Activated naive CD4-positive, alpha-beta T cell treated with anti-CD3 and anti-CD28 coated beads, Interleukin-2, amount 10 ng/mL, durations not matched to agents 7 days and 5 days (primary cell): ENCODE results near the gene PRX.
"Not testable (repeated sequence)": the region's sequence is repeated elsewhere in the genome, so short reads cannot be mapped to it uniquely, and the experiment has no call there.

Source experiments
- CTCF ChIA-PET: fragments of 350-600 bp; sonication (Branson Sonifier 250); formaldehyde crosslinking; loops from one replicate; lab custom pipeline; 2021; ENCODE audit warnings: antibody characterized with exemption; lab: Charles Lee
- DNase-seq: peaks from one replicate; pipeline ENCODE4 v3.0.0-alpha.2; 2020
- H3K27ac Mint-ChIP-seq: one replicate; pipeline ENCODE4 v1.8.0; 2021; ENCODE audit warnings: mild to moderate bottlenecking, moderate library complexity, mixed read lengths
- H3K27me3 Mint-ChIP-seq: one replicate; pipeline ENCODE4 v1.8.0; 2021; ENCODE audit warnings: mild to moderate bottlenecking, mixed read lengths
- H3K36me3 Mint-ChIP-seq: one replicate; pipeline ENCODE4 v1.8.0; 2021; ENCODE audit warnings: mixed read lengths
- H3K4me1 Mint-ChIP-seq: one replicate; pipeline ENCODE4 v1.8.0; 2021; ENCODE audit warnings: mixed read lengths
- H3K4me3 Mint-ChIP-seq: one replicate; pipeline ENCODE4 v1.8.0; 2021; ENCODE audit warnings: mild to moderate bottlenecking, moderate library complexity, mixed read lengths
- H3K9me3 Mint-ChIP-seq: one replicate; pipeline ENCODE4 v1.8.0; 2021; ENCODE audit warnings: mixed read lengths

PRX gene

GRCh38 chr19:40416918-40417642 lies 3.9 kb upstream of the PRX start:
- H3K4me1 Mint-ChIP-seq = peaks cover 41% of the 10 kb centered on the region
- no peaks in the 10 kb centered on the region for H3K9me3 Mint-ChIP-seq
- peaks cover 16% of the 10 kb centered on the region for H3K27me3 Mint-ChIP-seq
- peak overlapping the region; percentile 1 for H3K27ac Mint-ChIP-seq
- CTCF ChIA-PET = interaction anchor here (0.6 to 1.6 kb wide), 3 partner anchors 9 to 730 kb away, joined by 3 to 4 read pairs (median 3); partner anchors contain the start of gene BLVRB
- no peak overlapping the region for H3K4me3 Mint-ChIP-seq
- DNase-seq = no peak
- H3K36me3 Mint-ChIP-seq = peaks cover 4% of the 10 kb centered on the region

DNA sequence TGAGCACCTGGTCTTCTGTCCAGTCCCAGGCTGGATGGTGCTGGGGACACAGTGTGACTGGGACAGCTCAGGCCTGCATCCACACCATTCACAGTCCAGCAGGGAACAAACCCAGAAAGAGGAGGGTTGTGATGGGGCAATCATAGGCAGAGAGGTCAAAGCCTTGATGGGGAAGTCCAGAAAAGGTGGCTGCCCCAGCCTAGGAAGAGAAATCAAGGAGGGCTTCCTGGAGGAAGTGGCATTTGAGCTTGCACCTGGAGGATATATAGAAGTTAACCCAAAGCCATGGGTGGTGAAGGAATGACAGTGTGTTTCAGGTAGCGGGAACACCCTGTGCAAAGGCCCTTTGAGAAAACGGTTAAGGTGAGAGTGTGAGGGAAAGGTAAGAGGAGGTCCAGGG lies 2.6 kb upstream of the PRX start:
- DNase-seq = no peak

GRCh38 chr19:40414542-40415535 lies 1.7 kb upstream of the PRX start:
- Mint-ChIP-seq H3K36me3 (peaks cover under 1% of the 10 kb centered on the region), H3K27ac (no peak overlapping the region), H3K4me3 (no peak overlapping the region), H3K4me1 (peaks cover 28% of the 10 kb centered on the region), H3K27me3 (peaks cover 20% of the 10 kb centered on the region), H3K9me3 (no peaks in the 10 kb centered on the region)
- CTCF ChIA-PET = interaction anchor here (2.6 kb wide), 1 partner anchor 50 kb away, joined by 12 read pairs; the partner anchor contains the start of gene BLVRB
- no peak for DNase-seq

More for the DNA sequence above, 2.6 kb upstream of the PRX start:
- CTCF ChIA-PET = interaction anchor here (1.6 kb wide), 1 partner anchor 50 kb away, joined by 4 read pairs; the partner anchor contains the start of gene BLVRB
- Mint-ChIP-seq H3K4me3 (no peak overlapping the region), H3K9me3 (no peaks in the 10 kb centered on the region), H3K36me3 (peaks cover 1% of the 10 kb centered on the region), H3K27ac (no peak overlapping the region), H3K27me3 (peaks cover 20% of the 10 kb centered on the region), H3K4me1 (peaks cover 32% of the 10 kb centered on the region)

- H3K27ac Mint-ChIP-seq = no peak overlapping the region
- H3K4me1 Mint-ChIP-seq = peaks cover 24% of the 10 kb centered on the region
- H3K9me3 Mint-ChIP-seq = no peaks in the 10 kb centered on the region
- H3K36me3 Mint-ChIP-seq = no peaks in the 10 kb centered on the region
- CTCF ChIA-PET = interaction anchor here (1.0 to 2.6 kb wide), 3 partner anchors 8 to 108 kb away, joined by 4 to 12 read pairs (median 9); partner anchors contain the start of gene BLVRB
- no peak for DNase-seq
- peaks cover 21% of the 10 kb centered on the region for H3K27me3 Mint-ChIP-seq
- no peak overlapping the region for H3K4me3 Mint-ChIP-seq
Measured at GRCh38 chr19:40412866-40413265, 312 bp downstream of the PRX start.

- Mint-ChIP-seq H3K27ac (no peak overlapping the region), H3K4me1 (peaks cover 22% of the 10 kb centered on the region), H3K36me3 (no peaks in the 10 kb centered on the region), H3K4me3 (no peak overlapping the region), H3K9me3 (no peaks in the 10 kb centered on the region), H3K27me3 (peaks cover 22% of the 10 kb centered on the region)
- no peak for DNase-seq
- CTCF ChIA-PET = interaction anchor here (2.6 kb wide), 2 partner anchors 9 to 53 kb away, joined by 9 to 12 read pairs; partner anchors contain the start of gene BLVRB
Measured at GRCh38 chr19:40411958-40412499, 1.1 kb downstream of the PRX start.

DNA sequence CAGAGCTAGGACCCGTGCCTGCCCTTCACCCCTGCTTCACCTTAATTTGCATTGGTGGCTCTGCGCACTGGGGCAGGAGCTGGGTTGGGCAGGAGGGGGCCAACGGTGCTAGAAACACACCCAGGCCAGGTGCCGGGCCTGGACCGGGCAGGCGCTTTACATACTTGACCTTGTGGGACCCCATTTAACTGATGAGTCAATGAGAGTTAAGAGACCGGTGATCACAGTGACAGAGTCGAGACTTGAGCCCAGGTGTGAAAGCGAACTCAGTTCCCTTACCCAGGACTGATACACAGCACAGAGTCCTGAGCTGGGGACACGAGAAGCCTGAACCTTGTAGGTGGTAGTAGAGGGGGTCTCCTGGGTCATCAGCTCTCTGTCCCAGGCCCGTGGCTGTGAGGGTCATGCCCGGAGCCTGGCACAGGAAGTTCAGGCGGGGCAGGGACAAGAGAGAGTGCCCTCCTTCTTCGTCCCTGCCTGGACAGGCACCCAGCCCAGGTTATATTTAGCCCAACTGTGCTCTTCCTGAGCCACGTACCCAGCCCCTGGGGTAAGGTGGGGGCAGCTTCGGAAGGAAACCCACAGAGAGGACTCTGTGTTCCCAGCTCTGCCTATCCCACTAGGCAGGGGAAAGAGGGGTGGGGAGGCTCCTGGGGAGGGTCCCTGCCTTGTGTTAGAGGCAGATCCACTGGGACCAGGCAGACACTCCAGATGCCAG lies 1.9 kb downstream of the PRX start:
- H3K4me3 Mint-ChIP-seq = no peak overlapping the region
- H3K36me3 Mint-ChIP-seq = no peaks in the 10 kb centered on the region
- peaks cover 17% of the 10 kb centered on the region for H3K4me1 Mint-ChIP-seq
- no peak overlapping the region for H3K27ac Mint-ChIP-seq
- H3K27me3 Mint-ChIP-seq = peaks cover 22% of the 10 kb centered on the region
- DNase-seq = no peak
- no peaks in the 10 kb centered on the region for H3K9me3 Mint-ChIP-seq
- CTCF ChIA-PET = interaction anchor here (2.6 kb wide), 1 partner anchor 10 kb away, joined by 9 read pairs; no protein-coding TSS in a partner anchor

DNA sequence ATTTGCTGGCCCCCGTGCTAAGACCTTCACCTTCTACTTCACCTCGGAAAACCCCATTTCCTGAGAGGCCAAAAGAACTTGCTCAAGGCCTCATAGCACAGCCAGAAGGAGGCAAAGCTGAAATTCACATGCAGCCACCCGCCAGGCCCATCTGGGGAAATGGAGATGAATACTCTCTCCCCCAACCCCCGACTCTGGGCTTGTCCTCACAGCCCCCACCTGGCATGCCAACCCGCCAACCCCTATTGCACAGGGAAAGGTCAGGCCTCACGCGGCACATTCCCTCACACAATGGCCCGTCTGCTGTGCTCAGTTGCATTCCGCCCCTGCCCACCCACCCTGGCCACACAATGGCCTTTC lies 3.2 kb downstream of the PRX start:
- H3K27me3 Mint-ChIP-seq = peaks cover 22% of the 10 kb centered on the region
- no peaks in the 10 kb centered on the region for H3K9me3 Mint-ChIP-seq
- H3K4me1 Mint-ChIP-seq = peaks cover 10% of the 10 kb centered on the region
- CTCF ChIA-PET = no interaction called here
- H3K27ac Mint-ChIP-seq = no peak overlapping the region
- DNase-seq = no peak
- H3K36me3 Mint-ChIP-seq = no peaks in the 10 kb centered on the region
- no peak overlapping the region for H3K4me3 Mint-ChIP-seq

DNA sequence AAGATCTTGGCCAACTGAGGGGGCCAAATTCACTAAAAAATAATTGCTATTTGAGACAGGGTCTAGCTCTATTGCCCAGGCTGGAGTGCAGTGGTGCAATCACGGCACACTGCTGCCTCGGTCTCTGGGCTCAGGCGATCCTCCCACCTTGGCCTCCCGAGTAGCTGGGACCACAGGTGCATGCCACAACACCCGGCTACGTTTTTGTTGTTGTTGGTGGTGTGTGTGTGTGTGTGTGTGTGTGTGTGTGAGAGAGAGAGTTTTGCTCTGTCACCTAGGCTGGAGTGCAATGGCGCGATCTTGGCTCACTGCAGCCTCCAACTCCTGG lies 4.6 kb downstream of the PRX start:
- DNase-seq, H3K9me3 Mint-ChIP-seq, H3K27ac Mint-ChIP-seq, H3K36me3 Mint-ChIP-seq, H3K4me3 Mint-ChIP-seq: not testable (repeated sequence)
- CTCF ChIA-PET = interaction anchor here (1.2 to 3.4 kb wide), 2 partner anchors 8 to 12 kb away, joined by 3 to 15 read pairs; no protein-coding TSS in a partner anchor
- H3K27me3 Mint-ChIP-seq = peaks cover 20% of the 10 kb centered on the region
- peaks cover 18% of the 10 kb centered on the region for H3K4me1 Mint-ChIP-seq

DNA sequence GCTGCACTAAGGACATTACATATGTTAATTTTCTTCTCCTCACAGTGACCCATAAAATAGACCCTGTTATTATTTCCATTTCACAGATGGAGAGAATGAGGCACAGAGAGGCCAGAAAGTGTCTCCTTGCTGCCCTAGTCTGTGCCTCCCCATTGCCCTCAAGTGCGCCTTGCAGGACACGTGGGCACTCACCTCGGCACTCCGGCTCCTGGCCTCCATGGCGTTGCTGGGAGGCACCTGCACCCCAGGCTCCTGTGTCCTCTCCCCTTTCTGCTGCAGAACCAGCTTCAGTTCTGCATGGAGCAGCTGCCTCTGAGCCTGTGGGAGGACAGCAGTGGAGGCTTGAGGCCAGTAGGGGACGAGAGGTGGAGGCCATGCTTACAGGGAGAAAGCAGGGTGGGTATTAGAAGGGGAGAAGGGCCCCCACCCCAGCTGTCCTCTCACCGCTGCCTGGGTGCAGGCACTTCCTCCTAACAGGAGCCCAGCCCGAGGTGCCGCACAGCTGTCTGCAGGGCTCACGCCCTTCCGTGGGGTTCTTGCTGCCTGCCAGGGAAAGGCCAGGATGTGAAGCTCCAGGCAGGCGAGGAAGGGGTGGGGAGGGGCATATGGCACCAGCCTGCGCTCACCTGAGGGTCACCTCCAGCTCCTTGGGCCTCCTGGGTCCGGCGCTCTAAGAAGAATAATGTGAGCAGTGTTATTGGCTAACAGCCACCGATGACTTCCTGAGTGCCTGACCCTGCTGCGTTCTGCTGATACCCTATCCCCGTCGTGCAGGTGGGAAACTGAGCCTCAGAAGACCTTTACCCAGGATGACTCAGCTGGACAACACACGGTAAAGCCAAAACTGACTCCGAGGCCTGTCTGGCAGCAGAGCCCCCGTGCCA lies 5.2 kb downstream of the PRX start:
- H3K4me1 Mint-ChIP-seq = peaks cover 23% of the 10 kb centered on the region
- H3K9me3 Mint-ChIP-seq = no peaks in the 10 kb centered on the region
- no peaks in the 10 kb centered on the region for H3K36me3 Mint-ChIP-seq
- H3K4me3 Mint-ChIP-seq = no peak overlapping the region
- CTCF ChIA-PET = interaction anchor here (1.2 to 3.4 kb wide), 2 partner anchors 9 to 13 kb away, joined by 3 to 15 read pairs; no protein-coding TSS in a partner anchor
- peak; percentile 36 for DNase-seq
- peak overlapping the region; percentile 55 for H3K27ac Mint-ChIP-seq
- peaks cover 14% of the 10 kb centered on the region for H3K27me3 Mint-ChIP-seq

DNA sequence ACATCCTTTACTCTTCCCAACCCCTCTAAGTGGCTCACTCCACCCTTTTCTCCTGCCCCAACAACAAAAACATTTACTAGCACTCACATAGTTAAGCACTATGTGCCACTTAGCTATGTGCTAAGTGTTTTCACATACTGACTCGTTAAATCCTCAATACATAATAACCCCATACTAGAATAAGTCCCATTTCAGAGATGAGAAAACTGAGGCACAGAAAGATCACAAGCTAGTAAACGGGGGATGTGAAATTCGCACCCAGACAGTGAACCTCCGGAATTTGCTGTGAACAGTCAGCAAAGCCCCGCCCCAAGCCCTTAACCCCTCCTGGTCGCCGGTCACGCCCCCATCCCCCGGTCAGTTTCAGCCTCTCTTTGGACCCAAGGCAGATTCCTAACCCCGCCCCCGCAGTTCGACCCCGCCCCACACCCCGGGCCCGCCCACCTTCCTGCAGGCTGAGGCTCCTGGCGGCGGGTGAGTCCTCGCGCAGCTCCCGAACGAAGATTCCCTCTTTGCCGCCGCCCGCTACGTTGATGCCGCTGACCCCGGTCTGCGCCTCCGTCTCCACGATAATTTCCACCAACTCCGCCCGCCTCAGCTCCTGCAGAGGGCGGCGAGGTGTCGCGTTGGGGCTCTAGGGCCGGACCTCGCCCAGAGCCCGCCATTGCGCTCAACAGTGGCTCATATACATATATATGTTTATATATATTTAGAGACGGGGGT lies 9.8 kb downstream of the PRX start:
- Mint-ChIP-seq H3K4me3 (peak overlapping the region; percentile 79), H3K27me3 (peaks cover 33% of the 10 kb centered on the region), H3K27ac (peak overlapping the region; percentile 80), H3K36me3 (no peaks in the 10 kb centered on the region), H3K4me1 (peaks cover 34% of the 10 kb centered on the region), H3K9me3 (no peaks in the 10 kb centered on the region)
- CTCF ChIA-PET = interaction anchor here (0.5 to 1.5 kb wide), 2 partner anchors 15 to 17 kb away, joined by 3 to 7 read pairs; no protein-coding TSS in a partner anchor
- peak; percentile 92 for DNase-seq

GRCh38 chr19:40400559-40400958 lies 12.6 kb downstream of the PRX start:
- peaks cover 46% of the 10 kb centered on the region for H3K27me3 Mint-ChIP-seq
- peaks cover 28% of the 10 kb centered on the region for H3K4me1 Mint-ChIP-seq
- H3K27ac Mint-ChIP-seq = no peak overlapping the region
- H3K9me3 Mint-ChIP-seq = no peaks in the 10 kb centered on the region
- no peaks in the 10 kb centered on the region for H3K36me3 Mint-ChIP-seq
- CTCF ChIA-PET = no interaction called here
- no peak for DNase-seq
- no peak overlapping the region for H3K4me3 Mint-ChIP-seq
